ENCODE results near the gene ITIH1. TPM values are rescaled to one million over a fixed set of nuclear protein-coding genes. Genes with fewer than 3 reads are reported as not detected.

ITIH1 gene
- total RNA-seq, 1 experiment from 2014 or later = not detected

- H3K79me2 ChIP-seq (ENCODE audit: insufficient read depth, low read length) = no peaks in the 10 kb centered on the region
- no peak overlapping the region for H2BK15ac ChIP-seq (ENCODE audit: low read depth, low read length)
- H4K5ac ChIP-seq (ENCODE audit: insufficient read length, low read depth, low read length) = no peak overlapping the region
- H3T11ph ChIP-seq (ENCODE audit: low read length) = no peak overlapping the region
- H3K9me3 Mint-ChIP-seq = no peaks in the 10 kb centered on the region; a peak in 1 of 5 replicates
- H2BK20ac ChIP-seq (ENCODE audit: low read depth, low read length, poor library complexity, severe bottlenecking) = no peak overlapping the region
- no peak overlapping the region for H2BK120ac ChIP-seq (ENCODE audit: low read depth, low read length, poor library complexity, severe bottlenecking)
- no peak for DNase-seq
- H2AFZ ChIP-seq (ENCODE audit: low read length) = no peak overlapping the region
- no peaks in the 10 kb centered on the region for H3K4me1 Mint-ChIP-seq
- no peaks in the 10 kb centered on the region for H3K27me3 ChIP-seq (ENCODE audit: insufficient read depth, low read length)
- H3K36me3 Mint-ChIP-seq (ENCODE audit: insufficient read depth in 1 of 3, low read depth in 3 of 3) = peaks cover 31 to 82% (median 81%) of the 10 kb centered on the region in 3 experiments; a peak in 6 of 7 replicates
- H3K27ac ChIP-seq (ENCODE audit: insufficient read length, low read depth, low read length) = no peak overlapping the region
- no peaks in the 10 kb centered on the region for H4K20me1 ChIP-seq (ENCODE audit: control insufficient read depth, insufficient read depth, insufficient read length)
- H3K9ac ChIP-seq (ENCODE audit: extremely low read depth, insufficient read length, low read length) = no peak overlapping the region
- H3K14ac ChIP-seq (ENCODE audit: insufficient read depth, low read length) = no peak overlapping the region
- WGBS (ENCODE audit: extremely low coverage, insufficient read length, low lambda C conversion rate) = no CpG with 5 or more reads among the region's 3 CpGs
- no peak overlapping the region for H3K56ac ChIP-seq (ENCODE audit: insufficient read length, low read depth, low read length)
- H4K8ac ChIP-seq (replicated peaks; ENCODE audit: insufficient read length, low read depth, low read length) = no peak overlapping the region
- H2BK12ac ChIP-seq (ENCODE audit: insufficient read length, low read depth, low read length) = no peak overlapping the region
- H4K91ac ChIP-seq (ENCODE audit: insufficient read length, low read depth, low read length) = no peak overlapping the region
- no peaks in the 10 kb centered on the region for H3K9me3 ChIP-seq (ENCODE audit: control insufficient read depth, low read depth, low read length)
- no peak overlapping the region for H2AK5ac ChIP-seq (ENCODE audit: insufficient read length, low read length)
- no peak overlapping the region for H3K4me3 Mint-ChIP-seq
- no peak overlapping the region for H3K4ac ChIP-seq (ENCODE audit: low read depth, low read length)
- peak; percentile 71 for TF ChIP-seq CTCF (conservative IDR thresholded peaks at IDR 0.05)
- no peaks in the 10 kb centered on the region for H3K4me1 ChIP-seq (ENCODE audit: insufficient read depth, low read length)
- H3K4me2 ChIP-seq (ENCODE audit: insufficient read depth, insufficient read length, low read length) = no peak overlapping the region
- H2BK5ac ChIP-seq (ENCODE audit: insufficient read length, low read length) = no peak overlapping the region
- no peak overlapping the region for H3K18ac ChIP-seq (ENCODE audit: insufficient read length, low read depth, low read length)
- no peaks in the 10 kb centered on the region for H3K27me3 Mint-ChIP-seq (ENCODE audit: low read depth)
- no peaks in the 10 kb centered on the region for H3K79me1 ChIP-seq (ENCODE audit: insufficient read depth, low read depth, low read length, poor library complexity, severe bottlenecking)
- no peak overlapping the region for H3K27ac Mint-ChIP-seq
- H3K23me2 ChIP-seq (ENCODE audit: insufficient read length, low read depth, low read length, poor library complexity, severe bottlenecking) = no peaks in the 10 kb centered on the region
- no peak overlapping the region for H3K23ac ChIP-seq (ENCODE audit: insufficient read length, low read depth, low read length)
Measured at GRCh38 chr3:52742418-52743041, 34.9 kb upstream of the ITIH1 start.
